Hematopoietic multipotent progenitor cell treated with erythropoietin and hydrocortisone succinate and interleukin-3 and kit ligand, for 4 days (in vitro differentiated cells): ENCODE data around the gene NRK.
A peak's percentile ranks its signal among the peaks of the same experiment; 100 is the strongest.
"Not testable (repeated sequence)": the region's sequence is repeated elsewhere in the genome, so short reads cannot be mapped to it uniquely, and the experiment has no call there.

ENCODE experiments used
- DNase-seq: peaks from one replicate; pipeline ENCODE4 v3.0.0-alpha.2; 2015

The NRK gene, protein sequence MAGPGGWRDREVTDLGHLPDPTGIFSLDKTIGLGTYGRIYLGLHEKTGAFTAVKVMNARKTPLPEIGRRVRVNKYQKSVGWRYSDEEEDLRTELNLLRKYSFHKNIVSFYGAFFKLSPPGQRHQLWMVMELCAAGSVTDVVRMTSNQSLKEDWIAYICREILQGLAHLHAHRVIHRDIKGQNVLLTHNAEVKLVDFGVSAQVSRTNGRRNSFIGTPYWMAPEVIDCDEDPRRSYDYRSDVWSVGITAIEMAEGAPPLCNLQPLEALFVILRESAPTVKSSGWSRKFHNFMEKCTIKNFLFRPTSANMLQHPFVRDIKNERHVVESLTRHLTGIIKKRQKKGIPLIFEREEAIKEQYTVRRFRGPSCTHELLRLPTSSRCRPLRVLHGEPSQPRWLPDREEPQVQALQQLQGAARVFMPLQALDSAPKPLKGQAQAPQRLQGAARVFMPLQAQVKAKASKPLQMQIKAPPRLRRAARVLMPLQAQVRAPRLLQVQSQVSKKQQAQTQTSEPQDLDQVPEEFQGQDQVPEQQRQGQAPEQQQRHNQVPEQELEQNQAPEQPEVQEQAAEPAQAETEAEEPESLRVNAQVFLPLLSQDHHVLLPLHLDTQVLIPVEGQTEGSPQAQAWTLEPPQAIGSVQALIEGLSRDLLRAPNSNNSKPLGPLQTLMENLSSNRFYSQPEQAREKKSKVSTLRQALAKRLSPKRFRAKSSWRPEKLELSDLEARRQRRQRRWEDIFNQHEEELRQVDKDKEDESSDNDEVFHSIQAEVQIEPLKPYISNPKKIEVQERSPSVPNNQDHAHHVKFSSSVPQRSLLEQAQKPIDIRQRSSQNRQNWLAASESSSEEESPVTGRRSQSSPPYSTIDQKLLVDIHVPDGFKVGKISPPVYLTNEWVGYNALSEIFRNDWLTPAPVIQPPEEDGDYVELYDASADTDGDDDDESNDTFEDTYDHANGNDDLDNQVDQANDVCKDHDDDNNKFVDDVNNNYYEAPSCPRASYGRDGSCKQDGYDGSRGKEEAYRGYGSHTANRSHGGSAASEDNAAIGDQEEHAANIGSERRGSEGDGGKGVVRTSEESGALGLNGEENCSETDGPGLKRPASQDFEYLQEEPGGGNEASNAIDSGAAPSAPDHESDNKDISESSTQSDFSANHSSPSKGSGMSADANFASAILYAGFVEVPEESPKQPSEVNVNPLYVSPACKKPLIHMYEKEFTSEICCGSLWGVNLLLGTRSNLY (N-terminal part only)

DNA sequence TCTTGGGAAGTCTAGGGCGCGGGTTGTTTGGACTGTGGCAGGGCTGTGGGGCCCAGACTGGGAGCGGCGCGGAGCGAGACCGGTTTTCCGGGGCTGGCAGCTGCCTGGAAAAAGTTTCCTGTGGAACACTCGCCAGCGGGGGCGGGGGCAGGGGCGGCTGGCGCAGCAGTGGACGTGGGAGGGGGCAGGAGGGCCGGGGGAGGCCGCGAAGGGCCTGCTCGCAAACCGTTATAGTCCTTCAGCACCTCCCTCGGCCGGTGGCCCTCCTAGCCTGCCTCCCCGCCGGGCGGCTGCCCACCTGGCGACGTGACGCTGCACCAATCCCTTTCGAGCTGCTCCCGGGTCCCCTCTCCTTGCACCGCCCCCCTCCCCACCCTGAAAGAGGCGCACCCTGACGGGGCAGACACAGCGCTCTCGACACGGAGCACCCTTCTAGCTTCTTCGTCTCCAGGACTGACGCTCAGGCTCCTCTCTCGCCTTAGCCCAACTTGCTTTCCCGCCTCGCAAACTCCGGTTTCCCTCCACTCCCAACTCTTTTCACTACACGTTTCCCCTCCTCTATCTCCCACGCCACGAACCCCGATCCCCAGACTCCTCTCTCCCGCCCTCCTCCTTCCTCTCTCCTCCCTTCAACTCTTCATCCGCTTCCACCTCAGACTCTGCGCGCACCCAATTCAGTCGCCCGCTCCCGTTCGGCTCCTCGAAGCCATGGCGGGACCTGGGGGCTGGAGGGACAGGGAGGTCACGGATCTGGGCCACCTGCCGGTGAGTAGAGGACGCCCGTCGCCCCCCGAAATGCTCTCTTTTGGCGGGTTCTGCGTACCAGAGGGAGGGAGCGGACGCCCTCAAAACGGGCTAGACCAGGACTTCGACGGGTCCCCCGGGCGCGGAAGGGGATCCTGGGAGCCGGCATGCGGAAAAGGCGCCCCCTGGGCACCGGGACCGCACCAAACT is at the start of gene NRK:
Gene NRK, plus strand, starts transcription at position 402 of the 954 bp plus-strand sequence. Its CDS starts 307 bp downstream, at position 709.
- DNase-seq = no peak

DNA sequence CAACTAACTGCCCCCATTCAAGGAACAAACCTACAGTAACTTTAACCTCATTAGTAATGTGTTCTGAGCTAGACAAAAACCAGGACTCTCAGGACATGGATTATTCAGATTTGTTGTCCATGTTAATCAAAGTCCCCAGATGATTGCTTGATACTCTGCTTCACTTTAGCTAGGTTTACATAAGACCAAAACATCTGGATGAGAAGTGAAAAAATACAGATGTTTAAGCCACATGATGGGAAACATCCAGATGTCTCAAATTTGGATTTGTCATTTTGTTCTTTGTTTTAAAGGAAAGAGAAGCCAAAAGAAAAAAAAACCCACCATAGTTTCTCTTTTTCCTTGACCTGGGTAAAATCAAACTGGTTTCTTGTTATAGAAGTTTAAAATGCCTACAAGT is 48.5 kb upstream of the NRK start:
- DNase-seq = no peak

DNA sequence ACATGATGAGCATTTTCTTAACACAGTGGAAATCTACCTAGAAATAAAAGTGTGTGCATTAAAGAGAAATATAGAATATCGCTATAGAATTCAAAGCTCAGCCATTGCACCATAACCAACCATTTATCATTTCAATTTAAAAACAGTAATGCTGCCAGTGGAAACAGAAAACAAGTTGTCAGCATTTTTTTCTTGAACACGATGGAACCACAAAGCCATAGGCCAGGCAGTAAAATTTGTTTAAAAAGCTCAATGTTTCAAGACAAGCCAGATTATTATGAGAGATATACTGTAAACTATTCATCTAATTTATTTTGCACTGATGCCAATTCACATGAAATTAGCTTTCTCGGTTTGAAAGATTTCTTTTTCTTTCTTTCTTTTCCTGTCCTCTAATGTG is 46.7 kb upstream of the NRK start:
- no peak for DNase-seq

DNA sequence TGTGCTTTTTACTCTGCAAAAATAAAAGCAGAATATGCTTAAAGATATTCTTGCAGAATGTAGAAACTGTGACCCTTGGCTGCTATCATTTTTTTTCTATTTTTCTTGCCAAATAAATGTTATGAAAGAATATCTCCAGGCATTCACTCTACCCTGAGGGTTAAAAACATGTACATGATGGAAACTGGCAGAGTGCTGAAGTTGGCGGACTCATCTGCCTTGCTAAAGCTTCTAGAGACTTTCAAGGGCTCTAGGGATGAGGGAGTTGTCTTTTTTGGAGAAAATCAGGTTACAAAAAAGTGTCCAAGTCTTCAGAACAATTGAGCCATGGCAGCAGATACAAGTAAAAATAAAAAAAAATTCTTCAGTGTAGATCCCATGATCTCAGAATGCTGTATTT is 40.5 kb upstream of the NRK start:
- DNase-seq = no peak

DNA sequence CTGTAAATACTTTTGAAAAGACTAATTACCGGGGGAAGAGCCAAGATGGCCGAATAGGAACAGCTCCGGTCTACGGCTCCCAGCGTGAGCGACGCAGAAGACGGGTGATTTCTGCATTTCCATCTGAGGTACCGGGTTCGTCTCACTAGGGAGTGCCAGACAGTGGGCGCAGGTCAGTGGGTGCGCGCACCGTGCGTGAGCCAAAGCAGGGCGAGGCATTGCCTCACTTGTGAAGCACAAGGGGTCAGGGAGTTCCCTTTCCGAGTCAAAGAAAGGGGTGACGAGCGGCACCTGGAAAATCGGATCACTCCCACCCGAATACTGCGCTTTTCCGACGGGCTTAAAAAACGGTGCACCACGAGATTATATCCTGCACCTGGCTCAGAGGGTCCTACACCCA is 25.5 kb upstream of the NRK start:
- not testable (repeated sequence) for DNase-seq

DNA sequence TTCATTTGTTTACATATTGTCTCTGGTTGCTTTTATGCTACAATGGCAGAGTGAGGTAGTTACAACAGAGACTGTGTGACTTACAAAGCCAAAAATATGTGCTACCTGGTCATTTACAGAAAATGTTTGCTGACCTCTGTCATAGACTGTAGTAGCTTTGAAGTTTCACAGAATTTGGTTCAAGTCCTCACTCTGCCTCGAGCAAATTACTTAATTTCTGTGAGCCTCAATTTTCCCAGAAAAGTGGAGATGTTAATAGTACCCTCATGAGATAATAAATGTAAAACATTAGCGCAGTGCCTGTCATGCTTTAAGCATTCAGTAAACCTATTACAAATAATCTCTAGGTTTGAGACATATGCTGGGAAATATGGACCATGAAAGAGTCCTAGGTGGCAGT is 18.4 kb upstream of the NRK start:
- no peak for DNase-seq

DNA sequence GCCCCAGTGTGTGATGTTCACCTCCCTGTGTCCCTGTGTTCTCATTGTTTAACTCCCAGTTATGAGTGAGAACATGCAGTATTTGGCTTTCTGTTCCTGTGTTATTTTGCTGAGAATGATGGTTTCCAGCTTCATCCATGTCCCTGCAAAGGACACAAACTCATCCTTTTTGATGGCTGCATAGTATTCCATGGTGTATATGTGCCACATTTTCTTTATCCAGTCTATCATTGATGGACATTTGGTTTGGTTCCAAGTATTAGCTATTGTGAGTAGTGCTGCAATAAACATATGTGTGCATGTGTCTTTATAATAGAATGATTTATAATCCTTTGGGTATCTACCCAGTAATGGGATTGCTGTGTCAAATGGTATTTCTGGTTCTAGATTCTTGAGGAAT is 16.7 kb upstream of the NRK start:
- not testable (repeated sequence) for DNase-seq

DNA sequence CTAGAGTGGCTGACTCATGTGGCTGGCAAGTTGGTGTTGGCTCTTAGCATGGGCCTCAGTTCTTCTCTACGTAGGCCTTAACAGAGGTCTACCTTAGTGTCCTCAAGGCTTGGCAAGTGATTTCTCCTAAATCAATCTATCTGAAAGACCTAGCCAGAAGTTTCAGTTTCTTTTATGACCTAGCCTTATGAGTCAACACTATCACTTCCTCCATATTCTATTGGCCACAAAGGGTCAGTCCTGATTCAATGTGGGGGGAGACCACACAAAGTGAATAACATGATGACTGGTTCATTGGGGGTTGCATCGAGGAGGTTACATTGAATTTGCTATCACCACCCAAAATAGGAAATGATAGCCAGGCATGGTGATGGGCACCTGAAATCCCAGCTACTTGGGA is 5.8 kb upstream of the NRK start:
- no peak for DNase-seq

DNA sequence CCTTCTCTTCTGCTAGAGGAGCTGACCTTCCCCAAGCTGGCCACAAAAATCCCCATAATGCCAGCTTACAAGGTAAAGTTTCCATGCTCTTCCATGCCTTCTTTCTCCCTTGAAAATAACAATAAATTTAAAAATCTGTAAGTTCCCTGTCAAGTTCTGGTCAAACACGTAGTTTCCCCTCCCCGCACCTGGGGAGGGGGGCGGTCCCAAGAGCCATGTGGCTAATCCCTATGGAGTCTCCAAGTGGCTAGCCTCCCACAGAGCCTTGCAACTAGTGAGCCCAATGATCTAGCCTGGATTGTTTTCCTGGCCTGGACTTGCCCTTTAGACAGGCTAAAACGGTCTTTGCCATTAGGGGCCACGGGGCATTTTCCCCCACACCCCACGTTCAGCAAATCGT is 2.1 kb upstream of the NRK start:
- DNase-seq = no peak

DNA sequence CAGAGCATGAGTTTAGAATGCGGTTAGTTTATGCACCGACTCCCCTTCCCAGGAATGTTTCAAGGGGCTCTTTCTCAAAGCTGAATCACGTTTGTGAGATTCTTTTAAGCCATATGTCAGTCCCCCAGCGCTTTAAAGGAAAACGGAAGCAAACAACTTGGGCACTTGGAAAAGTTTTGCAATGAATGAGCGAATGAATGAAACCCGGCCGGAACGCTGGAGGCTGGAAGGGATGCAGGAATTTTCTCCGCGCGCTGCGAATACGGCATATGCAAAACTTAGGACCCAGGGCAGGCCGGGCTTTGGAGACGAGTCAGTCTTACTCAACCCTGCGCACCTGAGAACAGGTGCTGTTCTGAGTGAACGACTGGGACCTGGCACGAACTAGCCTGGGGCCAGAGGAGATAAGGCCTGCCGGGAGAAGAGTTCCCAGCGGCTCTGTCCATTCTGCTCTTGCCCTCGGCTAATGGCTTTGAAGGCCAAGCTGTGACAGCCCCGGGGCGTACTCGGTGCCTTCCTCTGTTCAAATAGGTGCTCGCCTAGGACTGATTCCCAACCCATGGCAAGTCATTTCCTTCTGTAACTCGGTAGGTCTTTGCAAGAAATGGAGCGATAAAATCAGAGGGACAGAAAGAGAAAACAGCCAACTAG is 743 bp upstream of the NRK start:
- no peak for DNase-seq

DNA sequence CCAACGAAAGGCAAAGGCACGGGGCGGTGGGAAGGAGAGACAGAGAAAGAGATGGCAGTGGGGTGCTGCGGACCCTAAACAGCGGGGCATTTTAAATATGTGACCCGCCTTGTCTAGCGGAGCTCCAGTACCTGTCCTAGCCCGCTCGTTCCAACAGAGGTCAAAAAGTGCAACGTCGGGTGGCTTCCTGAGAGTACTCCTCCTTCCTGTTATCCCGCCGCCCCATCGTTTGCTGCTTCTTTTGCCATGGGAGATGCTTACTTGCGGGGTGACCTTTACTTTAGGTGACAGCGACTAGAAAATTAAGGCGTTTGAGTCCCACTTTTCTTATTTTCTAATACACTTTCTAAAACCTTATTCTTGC is 735 bp downstream of the NRK start:
- DNase-seq = no peak

DNA sequence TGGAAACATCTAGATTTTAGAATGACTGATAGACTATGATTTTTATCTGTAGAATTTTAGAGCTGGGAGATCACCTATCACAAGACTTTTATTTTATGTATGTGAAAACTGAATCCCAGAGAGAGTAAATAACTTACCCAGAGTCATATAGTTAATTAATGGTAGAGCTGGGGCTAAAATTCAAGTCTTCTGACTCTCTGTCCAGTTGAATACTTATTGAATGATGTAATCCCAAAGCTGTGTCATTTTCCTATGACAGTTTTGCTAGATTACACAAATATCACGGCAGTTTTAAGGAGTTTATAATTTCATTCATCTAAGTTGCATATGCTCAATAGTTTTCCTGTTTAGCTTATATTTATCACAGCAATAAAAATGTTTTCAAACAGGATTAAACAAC is 6.7 kb downstream of the NRK start:
- DNase-seq = no peak

DNA sequence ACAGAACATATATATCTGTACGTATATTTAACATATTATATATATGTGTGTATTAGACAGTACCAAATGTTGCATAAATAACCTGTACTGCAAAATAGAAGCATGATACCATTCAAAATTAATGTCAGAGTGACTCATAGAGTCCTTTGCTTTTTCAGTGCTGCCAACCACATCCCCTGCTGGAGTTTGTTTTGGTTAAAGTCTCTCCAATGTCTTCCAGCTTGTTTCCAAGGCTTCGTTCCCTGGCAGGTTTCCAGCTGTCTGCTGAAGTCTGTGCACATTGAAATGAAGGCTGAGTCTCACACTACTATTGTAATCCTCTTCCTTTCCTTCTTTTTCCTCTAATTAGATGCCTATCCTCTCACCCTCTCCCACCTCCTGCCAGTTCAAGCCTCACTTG is 14.9 kb downstream of the NRK start:
- DNase-seq = no peak

DNA sequence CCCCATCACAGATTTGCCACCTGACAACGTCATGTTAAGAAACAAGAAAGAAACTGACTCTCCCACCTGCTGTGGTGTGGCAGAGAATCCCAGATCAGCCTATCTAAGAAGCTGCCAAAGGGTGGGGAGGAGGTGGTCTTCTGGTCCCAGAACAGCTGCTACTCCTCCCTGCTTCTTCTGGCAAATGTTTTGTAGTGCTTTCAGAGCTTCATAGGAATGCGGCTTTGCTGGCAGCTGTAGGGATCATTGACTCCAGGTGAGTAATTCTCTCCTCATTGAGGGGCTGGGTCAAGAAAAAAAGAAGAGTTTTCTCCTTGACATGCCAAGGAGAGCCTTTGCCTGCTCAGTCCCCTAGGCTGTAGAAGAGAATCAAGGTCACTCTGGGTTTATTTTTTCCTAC is 23.3 kb downstream of the NRK start:
- no peak for DNase-seq

DNA sequence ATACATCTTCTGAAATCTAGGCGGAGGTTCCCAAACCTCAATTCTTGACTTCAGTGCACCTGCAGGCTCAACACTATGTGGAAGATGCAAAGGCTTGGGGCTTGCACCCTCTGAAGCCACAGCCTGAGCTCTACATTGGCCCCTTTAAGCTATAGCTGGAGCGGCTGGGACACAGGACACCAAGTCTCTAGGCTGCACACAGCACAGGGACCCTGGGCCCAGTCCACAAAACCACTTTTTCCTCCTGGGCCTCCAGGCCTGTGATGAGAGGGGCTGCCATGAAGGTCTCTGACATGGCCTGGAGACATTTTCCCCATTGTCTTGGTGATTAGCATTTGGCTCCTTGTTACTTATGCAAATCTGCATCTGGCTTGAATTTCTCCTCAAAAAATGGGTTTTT is 27.8 kb downstream of the NRK start:
- DNase-seq = not testable (repeated sequence)

DNA sequence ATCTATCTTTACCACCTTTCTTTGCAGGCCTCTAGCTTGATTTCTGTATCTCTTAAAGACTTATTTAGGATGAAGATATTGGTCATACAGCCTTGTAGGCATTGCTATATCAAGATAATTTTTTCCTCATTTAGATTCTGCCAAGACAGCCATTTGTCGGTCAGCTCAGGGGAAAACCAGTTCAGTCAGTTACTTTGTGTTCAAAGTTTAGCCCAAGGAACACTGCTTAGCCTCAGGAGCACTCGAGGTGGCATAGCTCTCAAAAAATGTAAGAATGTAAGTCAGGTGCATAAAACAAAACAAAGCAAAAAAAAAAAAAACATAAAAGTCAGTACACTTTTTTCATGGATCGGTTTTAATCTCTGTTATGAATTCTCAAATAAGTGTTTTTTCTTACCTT is 43.4 kb downstream of the NRK start:
- DNase-seq = no peak

DNA sequence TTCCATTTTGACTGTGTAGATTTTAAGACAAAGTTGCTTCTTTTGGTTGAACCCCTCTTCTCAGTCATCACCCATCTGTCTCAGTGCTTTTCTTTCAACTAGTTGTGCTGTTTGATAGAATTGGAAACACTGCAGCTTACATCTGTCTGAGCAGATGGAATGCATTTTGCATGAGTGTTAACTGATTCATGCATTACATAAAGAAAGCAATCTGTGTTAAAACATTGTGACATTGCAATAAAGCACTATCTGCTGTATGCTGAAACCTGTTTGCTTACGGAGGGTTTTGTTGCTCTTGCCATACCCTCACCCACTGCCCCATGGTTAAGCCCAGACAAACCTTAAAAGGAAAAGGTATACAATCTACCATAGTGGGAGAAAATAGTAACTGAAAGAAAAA is 47.4 kb downstream of the NRK start:
- DNase-seq = no peak

DNA sequence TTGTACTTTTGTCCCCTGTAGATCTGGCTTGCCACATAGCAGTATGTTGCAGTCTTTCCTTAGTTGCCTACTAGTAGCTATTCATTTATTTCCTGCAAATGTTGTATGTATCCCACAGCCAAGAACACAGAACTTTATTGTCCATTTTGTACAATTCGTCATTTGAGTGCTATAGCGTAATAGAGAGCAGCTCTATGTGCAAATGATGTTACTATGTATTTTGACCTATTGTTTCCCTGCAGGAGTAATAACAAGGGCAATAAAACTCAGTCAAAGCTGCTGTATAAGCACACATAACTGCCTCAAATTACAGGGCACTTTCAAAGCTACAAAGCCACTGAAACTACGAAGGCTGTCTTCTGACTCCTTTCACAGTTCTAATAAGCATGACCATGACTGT is 48.1 kb downstream of the NRK start:
- DNase-seq = no peak

DNA sequence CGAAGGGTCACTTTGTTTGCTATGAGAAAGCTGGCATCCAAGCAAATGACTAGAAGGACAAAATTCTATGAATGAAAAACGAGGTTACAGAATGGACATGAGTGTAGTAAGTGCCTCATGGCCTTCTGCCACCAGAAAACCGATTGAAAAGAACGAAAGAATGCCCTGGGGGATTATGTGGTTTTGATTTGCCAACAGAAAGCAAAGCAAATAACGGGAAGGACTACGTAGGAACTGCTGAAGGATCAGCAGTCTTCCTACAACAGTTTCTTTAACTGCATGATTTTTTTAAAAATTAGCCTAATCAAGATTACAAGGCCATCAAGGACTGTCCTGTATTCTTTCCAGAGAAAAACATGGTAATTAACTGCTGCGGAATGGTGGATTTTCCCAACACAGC is 50.6 kb downstream of the NRK start:
- DNase-seq = no peak

DNA sequence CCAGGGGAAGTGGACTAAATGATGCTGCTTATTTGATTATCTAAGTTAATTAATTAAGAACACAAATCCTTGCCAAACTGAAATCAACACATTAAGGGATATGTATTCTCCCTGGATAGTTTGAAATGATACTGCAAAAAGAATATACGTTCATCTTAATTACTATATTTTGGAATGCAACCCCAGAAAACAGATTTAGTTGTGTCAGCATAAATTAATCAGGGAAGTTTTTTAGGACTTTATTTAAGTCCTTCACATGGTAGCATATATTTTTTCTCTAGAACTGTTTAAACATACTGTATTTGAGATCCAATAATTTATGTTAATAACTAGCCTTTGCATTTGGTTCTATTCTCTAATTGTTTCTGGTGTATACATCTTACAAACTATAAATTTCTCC is 52.5 kb downstream of the NRK start:
- DNase-seq = no peak

DNA sequence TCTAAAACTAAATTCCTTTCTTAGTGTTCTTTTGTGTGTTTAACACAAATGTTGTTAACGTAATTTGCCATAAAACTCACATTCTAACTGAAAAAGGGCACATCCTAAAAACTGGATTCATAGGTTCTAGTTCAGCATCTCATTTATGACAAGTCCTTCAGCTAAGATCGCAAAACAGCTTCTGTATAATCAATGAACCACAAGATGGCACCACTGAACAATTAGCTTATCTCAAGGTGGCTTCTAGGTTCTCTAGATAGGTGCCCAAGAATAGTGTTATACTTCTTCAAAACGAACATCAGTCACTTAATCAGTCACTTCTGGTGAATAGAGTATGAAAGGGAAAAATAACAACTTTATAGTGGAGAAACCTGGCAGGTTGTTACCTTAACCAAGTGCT is 54.3 kb downstream of the NRK start:
- DNase-seq = peak; percentile 7

DNA sequence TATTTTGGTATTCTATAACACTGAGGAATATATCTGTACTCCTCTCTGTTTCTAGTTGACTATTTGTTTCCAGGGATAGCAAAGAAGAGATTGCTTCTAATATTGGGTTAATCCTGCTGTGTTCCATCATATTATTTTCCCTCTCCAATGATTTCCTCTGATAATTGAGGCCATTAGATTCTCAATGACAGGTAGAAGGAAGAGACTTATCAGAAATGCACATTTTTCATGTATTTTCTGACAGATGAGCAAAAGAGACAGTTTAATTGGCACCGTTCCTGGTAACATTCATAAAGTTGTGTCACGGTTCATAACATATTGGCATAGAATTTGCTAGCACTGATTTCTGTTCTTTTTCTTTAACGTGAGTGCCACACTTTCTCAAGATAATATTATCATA is 58.2 kb downstream of the NRK start:
- DNase-seq = no peak
